ENCODE results near the gene GSPT1.
"Not testable (repeated sequence)": the region's sequence is repeated elsewhere in the genome, so short reads cannot be mapped to it uniquely, and the experiment has no call there.

Gene GSPT1

GRCh38 chr16:11946433-11946832 lies 30.7 kb upstream of the GSPT1 start:
- H3F3A ChIP-seq (ENCODE audit: insufficient read depth), result peaks cover 12% of the 10 kb centered on the region
- no peak overlapping the region for H3K27ac ChIP-seq (ENCODE audit: low read depth, low read length)
- no peaks in the 10 kb centered on the region for H3K79me2 ChIP-seq (ENCODE audit: insufficient read depth, low read length)
- TF ChIP-seq, protein P1, sequence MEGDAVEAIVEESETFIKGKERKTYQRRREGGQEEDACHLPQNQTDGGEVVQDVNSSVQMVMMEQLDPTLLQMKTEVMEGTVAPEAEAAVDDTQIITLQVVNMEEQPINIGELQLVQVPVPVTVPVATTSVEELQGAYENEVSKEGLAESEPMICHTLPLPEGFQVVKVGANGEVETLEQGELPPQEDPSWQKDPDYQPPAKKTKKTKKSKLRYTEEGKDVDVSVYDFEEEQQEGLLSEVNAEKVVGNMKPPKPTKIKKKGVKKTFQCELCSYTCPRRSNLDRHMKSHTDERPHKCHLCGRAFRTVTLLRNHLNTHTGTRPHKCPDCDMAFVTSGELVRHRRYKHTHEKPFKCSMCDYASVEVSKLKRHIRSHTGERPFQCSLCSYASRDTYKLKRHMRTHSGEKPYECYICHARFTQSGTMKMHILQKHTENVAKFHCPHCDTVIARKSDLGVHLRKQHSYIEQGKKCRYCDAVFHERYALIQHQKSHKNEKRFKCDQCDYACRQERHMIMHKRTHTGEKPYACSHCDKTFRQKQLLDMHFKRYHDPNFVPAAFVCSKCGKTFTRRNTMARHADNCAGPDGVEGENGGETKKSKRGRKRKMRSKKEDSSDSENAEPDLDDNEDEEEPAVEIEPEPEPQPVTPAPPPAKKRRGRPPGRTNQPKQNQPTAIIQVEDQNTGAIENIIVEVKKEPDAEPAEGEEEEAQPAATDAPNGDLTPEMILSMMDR (IDR thresholded peaks at IDR 0.05; ENCODE audit: insufficient read depth, low read length, poor library complexity, severe bottlenecking), result no peak
- no peak for TF ChIP-seq EZH2phosphoT487 (conservative IDR thresholded peaks at IDR 0.05; ENCODE audit: low read length)
- no peaks in the 10 kb centered on the region for H3K36me3 ChIP-seq (ENCODE audit: low read length)
- no peak overlapping the region for H3K4me3 ChIP-seq (ENCODE audit: insufficient read depth, low read length, poor library complexity, severe bottlenecking)
- no peaks in the 10 kb centered on the region for H3K27me3 ChIP-seq (ENCODE audit: low read length)
- H3K9me2 ChIP-seq (replicated peaks; ENCODE audit: insufficient read depth, low read length), result no peaks in the 10 kb centered on the region
- H3K9me3 ChIP-seq (ENCODE audit: insufficient read depth, low read length), result no peaks in the 10 kb centered on the region
- H2AFZ ChIP-seq (ENCODE audit: low read depth, low read length, severe bottlenecking), result no peak overlapping the region
- H3K9ac ChIP-seq (ENCODE audit: low read length), result no peak overlapping the region
- H4K20me1 ChIP-seq (ENCODE audit: low read depth, low read length), result no peaks in the 10 kb centered on the region
- H3K4me2 ChIP-seq (ENCODE audit: low read depth, low read length, poor library complexity, severe bottlenecking), result no peak overlapping the region

DNA sequence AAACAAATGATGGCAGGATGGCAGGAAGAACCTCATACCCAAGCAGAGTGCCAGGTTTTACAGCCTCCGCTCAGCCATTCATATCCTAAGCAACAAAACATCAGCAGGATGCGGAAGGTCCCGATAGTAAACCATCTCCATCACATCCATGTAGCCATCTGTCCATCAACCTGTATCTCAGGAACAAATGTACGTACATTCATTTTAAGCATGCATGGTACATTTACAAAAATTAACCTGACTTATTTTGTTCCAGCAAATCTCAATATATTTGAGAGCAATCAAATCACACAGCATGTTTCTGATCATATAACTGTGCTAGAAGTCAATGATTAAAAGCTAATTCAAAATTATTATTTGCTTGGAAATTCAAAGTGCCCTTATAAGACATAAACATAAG lies 26.2 kb upstream of the GSPT1 start, which contains the start of gene NPIPB2:
NPIPB2 (minus strand) TSS at position 101 of the 400 bp plus-strand sequence; CDS start at position 101, 0 bp downstream.
- not testable (repeated sequence) for H2AFZ ChIP-seq (ENCODE audit: low read depth, low read length, severe bottlenecking); H4K20me1 ChIP-seq (ENCODE audit: low read depth, low read length); H3K27me3 ChIP-seq (ENCODE audit: low read length); H3K9ac ChIP-seq (ENCODE audit: low read length); H3F3A ChIP-seq (ENCODE audit: insufficient read depth); H3K4me2 ChIP-seq (ENCODE audit: low read depth, low read length, poor library complexity, severe bottlenecking); H3K9me2 ChIP-seq (replicated peaks; ENCODE audit: insufficient read depth, low read length); H3K4me3 ChIP-seq (ENCODE audit: insufficient read depth, low read length, poor library complexity, severe bottlenecking); H3K79me2 ChIP-seq (ENCODE audit: insufficient read depth, low read length); H3K27ac ChIP-seq (ENCODE audit: low read depth, low read length); H3K9me3 ChIP-seq (ENCODE audit: insufficient read depth, low read length); H3K36me3 ChIP-seq (ENCODE audit: low read length)

- H2AFZ ChIP-seq (ENCODE audit: low read depth, low read length, severe bottlenecking); H3K27me3 ChIP-seq (ENCODE audit: low read length); H3F3A ChIP-seq (ENCODE audit: insufficient read depth); H3K4me2 ChIP-seq (ENCODE audit: low read depth, low read length, poor library complexity, severe bottlenecking); H3K9ac ChIP-seq (ENCODE audit: low read length); H3K9me3 ChIP-seq (ENCODE audit: insufficient read depth, low read length); H3K36me3 ChIP-seq (ENCODE audit: low read length); H3K79me2 ChIP-seq (ENCODE audit: insufficient read depth, low read length); H3K9me2 ChIP-seq (replicated peaks; ENCODE audit: insufficient read depth, low read length); H3K4me3 ChIP-seq (ENCODE audit: insufficient read depth, low read length, poor library complexity, severe bottlenecking); H3K27ac ChIP-seq (ENCODE audit: low read depth, low read length); H4K20me1 ChIP-seq (ENCODE audit: low read depth, low read length): not testable (repeated sequence)
These were observed 11.6 kb upstream of the GSPT1 start for GRCh38 chr16:11927350-11927749.

DNA sequence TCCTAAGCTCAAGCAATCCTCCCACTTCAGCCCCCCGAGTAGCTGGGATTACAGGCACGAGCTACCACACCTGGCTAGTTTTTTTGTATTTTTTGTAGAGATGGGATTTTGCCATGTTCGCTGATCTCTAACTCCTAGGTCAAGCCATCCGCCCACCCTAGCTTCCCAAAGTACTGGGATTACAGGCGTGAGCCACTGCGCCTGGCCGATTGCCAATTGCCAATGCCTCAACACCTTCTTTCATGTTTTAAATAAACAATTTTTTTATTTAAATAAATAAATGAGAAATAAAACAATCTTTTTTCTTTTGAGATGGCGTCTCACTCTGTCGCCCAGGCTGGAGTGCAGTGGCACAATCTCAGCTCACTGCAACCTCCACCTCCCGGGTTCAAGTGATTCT lies 8.3 kb upstream of the GSPT1 start:
- H3K36me3 ChIP-seq (ENCODE audit: low read length); H3K79me2 ChIP-seq (ENCODE audit: insufficient read depth, low read length); H4K20me1 ChIP-seq (ENCODE audit: low read depth, low read length); H3K9me3 ChIP-seq (ENCODE audit: insufficient read depth, low read length); H3K4me2 ChIP-seq (ENCODE audit: low read depth, low read length, poor library complexity, severe bottlenecking); H3K9me2 ChIP-seq (replicated peaks; ENCODE audit: insufficient read depth, low read length); H3K27ac ChIP-seq (ENCODE audit: low read depth, low read length); H3K9ac ChIP-seq (ENCODE audit: low read length); H3K4me3 ChIP-seq (ENCODE audit: insufficient read depth, low read length, poor library complexity, severe bottlenecking); H3K27me3 ChIP-seq (ENCODE audit: low read length); H2AFZ ChIP-seq (ENCODE audit: low read depth, low read length, severe bottlenecking); H3F3A ChIP-seq (ENCODE audit: insufficient read depth): not testable (repeated sequence)

- H3K27me3 ChIP-seq (ENCODE audit: low read length), result no peaks in the 10 kb centered on the region
- H2AFZ ChIP-seq (ENCODE audit: low read depth, low read length, severe bottlenecking), result peak overlapping the region; percentile 90
- peak overlapping the region; percentile 48 for H3K4me3 ChIP-seq (ENCODE audit: insufficient read depth, low read length, poor library complexity, severe bottlenecking)
- no peaks in the 10 kb centered on the region for H3F3A ChIP-seq (ENCODE audit: insufficient read depth)
- no peaks in the 10 kb centered on the region for H3K9me2 ChIP-seq (replicated peaks; ENCODE audit: insufficient read depth, low read length)
- H4K20me1 ChIP-seq (ENCODE audit: low read depth, low read length), result peaks cover 19% of the 10 kb centered on the region; the same call in 1 of the 2 replicates
- no peak overlapping the region for H3K27ac ChIP-seq (ENCODE audit: low read depth, low read length)
- H3K4me2 ChIP-seq (ENCODE audit: low read depth, low read length, poor library complexity, severe bottlenecking), result peak overlapping the region; percentile 68
- no peak for TF ChIP-seq EZH2phosphoT487 (conservative IDR thresholded peaks at IDR 0.05; ENCODE audit: low read length)
- TF ChIP-seq, protein P1 (IDR thresholded peaks at IDR 0.05; ENCODE audit: insufficient read depth, low read length, poor library complexity, severe bottlenecking), result no peak
- H3K36me3 ChIP-seq (ENCODE audit: low read length), result no peaks in the 10 kb centered on the region
- no peaks in the 10 kb centered on the region for H3K9me3 ChIP-seq (ENCODE audit: insufficient read depth, low read length)
- H3K9ac ChIP-seq (ENCODE audit: low read length), result peak overlapping the region; percentile 37; the same call in 1 of the 2 replicates
- H3K79me2 ChIP-seq (ENCODE audit: insufficient read depth, low read length), result peaks cover 40% of the 10 kb centered on the region
These were observed 949 bp upstream of the GSPT1 start for GRCh38 chr16:11916524-11917285.
